A673 (cell line): Measurements from ENCODE around the gene DENND6B.

Experiments used
- EZH2 ChIP-seq: fragments of 200-600 bp; sonication (generic); IDR thresholded peaks from 2 replicates; pipeline ENCODE4 v1.6.1; 2017; ENCODE audit warnings: borderline replicate concordance, low read depth, mild to moderate bottlenecking, mixed read lengths, antibody characterized with exemption, low read length; ENCODE audit not compliant: poor library complexity, severe bottlenecking
- TF ChIP-seq, protein P1 (sequence below): fragments of 300-800, 200-600 bp; sonication (generic); conservative IDR thresholded peaks from 2 replicates; pipeline ENCODE4 v1.5.1; 2017; ENCODE audit warnings: low read depth, mild to moderate bottlenecking, antibody characterized with exemption, low read length, moderate library complexity, mixed read lengths

DNA sequence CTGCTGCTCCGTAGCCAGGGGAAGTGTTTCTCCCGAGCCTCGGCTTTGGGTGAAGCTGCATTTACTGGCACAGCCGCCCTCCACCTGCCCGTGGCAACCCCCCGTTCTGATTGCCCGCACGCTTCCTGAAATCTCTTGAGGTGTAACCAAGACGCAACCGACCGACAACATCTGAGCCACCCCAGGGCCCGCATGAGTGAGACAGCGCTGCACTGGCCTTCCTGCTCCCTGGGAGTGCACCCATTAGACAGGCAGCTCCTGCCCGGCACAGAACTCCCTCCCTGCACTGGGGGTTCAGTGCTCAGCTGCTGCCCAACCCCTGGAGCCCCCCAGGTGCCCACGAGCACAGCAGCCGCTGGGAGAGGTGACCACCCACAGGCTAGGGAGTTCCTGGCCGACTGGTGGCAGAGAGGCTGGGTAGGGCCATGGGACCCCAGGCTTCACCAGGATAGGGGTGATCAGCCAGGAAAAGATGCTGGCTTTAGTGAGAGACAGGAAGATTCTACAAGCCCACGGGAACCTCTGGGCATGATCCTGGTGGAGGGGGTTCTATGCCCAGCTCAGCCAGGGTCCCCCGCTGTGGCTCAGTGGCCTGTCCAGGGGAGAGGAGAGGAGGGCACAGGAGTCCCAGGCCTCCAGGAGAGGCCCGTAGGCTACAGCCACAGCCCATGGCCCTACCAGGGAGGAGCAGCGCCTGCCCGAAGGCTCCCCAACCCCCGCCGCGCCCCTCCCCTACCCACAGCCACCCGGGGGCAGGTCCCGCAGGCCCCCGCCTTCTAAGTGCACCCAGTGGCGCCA lies 34.0 kb downstream of the DENND6B start:
- no peak for TF ChIP-seq EZH2
- TF ChIP-seq, protein P1, sequence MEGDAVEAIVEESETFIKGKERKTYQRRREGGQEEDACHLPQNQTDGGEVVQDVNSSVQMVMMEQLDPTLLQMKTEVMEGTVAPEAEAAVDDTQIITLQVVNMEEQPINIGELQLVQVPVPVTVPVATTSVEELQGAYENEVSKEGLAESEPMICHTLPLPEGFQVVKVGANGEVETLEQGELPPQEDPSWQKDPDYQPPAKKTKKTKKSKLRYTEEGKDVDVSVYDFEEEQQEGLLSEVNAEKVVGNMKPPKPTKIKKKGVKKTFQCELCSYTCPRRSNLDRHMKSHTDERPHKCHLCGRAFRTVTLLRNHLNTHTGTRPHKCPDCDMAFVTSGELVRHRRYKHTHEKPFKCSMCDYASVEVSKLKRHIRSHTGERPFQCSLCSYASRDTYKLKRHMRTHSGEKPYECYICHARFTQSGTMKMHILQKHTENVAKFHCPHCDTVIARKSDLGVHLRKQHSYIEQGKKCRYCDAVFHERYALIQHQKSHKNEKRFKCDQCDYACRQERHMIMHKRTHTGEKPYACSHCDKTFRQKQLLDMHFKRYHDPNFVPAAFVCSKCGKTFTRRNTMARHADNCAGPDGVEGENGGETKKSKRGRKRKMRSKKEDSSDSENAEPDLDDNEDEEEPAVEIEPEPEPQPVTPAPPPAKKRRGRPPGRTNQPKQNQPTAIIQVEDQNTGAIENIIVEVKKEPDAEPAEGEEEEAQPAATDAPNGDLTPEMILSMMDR: no peak
